Measurements from ENCODE around the gene TRPM2.

Gene TRPM2

DNA sequence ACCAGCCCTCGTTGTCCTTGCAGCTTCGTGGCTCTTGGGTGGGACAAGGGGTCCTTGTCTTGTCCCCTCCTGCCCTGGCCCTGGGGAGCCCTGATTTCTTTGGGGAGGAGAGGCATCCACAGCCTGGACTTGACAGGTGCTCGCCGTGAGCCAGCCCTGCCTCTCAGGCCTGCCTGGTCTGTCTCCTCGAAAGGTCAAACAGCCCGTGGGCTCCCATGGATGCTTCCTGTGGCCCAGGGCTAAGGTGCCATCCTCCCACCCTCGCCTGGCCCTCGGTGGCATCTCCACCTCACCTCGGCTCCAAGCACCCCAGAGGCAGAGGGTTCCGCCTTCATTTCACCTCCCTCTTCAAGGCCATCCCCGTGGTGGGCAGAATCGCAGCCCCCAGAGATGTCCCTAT lies 110.9 kb downstream of the TRPM2 start:
- H3K4me3 ChIP-seq (ENCODE audit: low read depth, low read length): no peak overlapping the region
- TF ChIP-seq, protein P1, sequence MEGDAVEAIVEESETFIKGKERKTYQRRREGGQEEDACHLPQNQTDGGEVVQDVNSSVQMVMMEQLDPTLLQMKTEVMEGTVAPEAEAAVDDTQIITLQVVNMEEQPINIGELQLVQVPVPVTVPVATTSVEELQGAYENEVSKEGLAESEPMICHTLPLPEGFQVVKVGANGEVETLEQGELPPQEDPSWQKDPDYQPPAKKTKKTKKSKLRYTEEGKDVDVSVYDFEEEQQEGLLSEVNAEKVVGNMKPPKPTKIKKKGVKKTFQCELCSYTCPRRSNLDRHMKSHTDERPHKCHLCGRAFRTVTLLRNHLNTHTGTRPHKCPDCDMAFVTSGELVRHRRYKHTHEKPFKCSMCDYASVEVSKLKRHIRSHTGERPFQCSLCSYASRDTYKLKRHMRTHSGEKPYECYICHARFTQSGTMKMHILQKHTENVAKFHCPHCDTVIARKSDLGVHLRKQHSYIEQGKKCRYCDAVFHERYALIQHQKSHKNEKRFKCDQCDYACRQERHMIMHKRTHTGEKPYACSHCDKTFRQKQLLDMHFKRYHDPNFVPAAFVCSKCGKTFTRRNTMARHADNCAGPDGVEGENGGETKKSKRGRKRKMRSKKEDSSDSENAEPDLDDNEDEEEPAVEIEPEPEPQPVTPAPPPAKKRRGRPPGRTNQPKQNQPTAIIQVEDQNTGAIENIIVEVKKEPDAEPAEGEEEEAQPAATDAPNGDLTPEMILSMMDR (IDR thresholded peaks at IDR 0.05; ENCODE audit: borderline replicate concordance, insufficient read depth, low read depth, low read length): no peak

DNA sequence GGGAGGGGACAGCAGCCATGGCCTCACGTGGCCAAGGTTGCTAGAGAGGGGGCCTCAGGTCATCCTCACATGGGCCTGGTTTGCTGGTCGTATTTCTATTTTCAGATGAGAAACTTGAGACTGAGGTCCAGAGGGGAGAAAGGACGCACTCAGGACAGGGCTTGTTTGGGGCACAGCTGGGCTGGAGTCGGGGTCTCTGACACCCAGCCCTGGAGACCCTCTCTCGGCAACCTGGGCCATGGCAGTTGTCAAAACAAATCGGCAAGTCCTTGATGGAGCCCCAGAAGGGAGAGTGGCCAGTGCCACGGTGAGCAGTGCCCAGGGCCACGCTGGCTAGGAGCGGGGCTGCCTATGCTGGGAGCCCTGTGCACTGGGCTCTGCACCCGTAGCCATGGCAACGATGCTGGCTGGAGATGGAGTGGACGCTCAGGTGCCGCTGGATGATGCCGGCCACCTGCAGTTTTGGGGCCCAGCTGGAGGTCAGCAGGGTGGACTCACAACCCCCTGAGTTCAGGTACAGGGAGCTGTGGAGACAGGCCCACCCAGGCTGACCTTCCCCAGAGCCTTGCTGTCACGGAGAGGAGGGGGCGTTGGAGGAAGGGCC lies 113.0 kb downstream of the TRPM2 start:
- TF ChIP-seq, protein P1 (IDR thresholded peaks at IDR 0.05; ENCODE audit: borderline replicate concordance, insufficient read depth, low read depth, low read length): no peak
- H3K4me3 ChIP-seq (ENCODE audit: low read depth, low read length): no peak overlapping the region

DNA sequence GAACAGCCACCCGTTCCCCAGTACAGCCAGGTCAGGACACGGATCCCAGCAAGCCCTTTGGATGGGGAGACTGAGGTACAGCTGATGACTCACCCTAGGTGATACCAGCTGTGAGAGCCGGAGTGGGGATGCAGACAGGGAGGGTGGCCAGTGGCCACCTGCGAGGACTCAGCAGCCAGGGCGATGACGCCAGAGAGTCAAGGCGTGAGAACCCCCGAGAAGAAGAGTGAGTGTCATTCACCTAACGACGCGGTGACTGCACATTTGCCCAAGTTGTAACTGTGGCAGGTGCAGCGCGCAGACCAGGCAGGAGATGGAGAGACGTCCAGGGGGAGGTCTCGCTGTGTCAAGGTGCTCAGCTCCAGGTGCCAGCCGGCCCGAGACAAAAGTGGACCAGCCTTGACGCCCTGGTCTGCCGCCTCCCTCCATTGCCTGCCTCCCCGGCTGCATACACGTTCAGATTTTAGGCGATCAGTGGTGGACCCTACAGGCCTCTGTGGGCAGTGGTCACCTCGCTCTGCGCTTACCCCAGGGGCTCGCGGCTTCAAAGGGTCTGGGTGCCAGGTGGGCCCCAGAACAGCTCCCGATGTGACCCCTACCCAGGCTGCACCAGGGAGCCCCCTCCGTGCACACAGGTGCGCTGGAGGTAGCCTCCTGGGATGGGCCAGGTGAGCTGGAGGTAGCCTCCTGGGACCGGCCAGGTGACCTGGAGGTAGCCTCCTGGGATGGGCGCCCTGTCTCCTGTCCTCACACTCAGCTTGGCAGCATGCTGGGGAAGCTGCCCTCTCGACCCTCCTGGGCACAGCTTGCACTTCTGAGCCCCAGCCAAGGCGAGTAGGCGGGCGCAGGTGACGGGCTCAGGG lies 113.8 kb downstream of the TRPM2 start:
- TF ChIP-seq, protein P1 (IDR thresholded peaks at IDR 0.05; ENCODE audit: borderline replicate concordance, insufficient read depth, low read depth, low read length): no peak
- no peak overlapping the region for H3K4me3 ChIP-seq (ENCODE audit: low read depth, low read length)

DNA sequence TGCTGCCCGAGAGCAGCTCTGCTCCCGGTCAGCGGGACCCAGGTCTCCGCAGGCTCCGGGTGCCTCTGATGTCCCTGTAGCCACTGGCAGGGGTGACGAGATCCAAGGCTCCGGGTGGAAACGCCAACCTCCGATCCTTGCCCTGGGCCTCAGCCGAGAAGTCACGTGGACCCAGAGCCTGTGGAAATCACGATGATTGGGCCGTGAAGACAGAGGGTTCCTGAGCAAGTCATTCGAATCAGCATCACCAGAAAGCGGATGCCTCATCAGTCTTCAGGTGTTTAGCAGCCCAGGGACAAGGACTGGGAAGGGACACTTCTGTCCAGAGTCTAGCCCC lies 114.4 kb downstream of the TRPM2 start:
- H3K4me3 ChIP-seq (ENCODE audit: low read depth, low read length): no peak overlapping the region
- TF ChIP-seq, protein P1 (IDR thresholded peaks at IDR 0.05; ENCODE audit: borderline replicate concordance, insufficient read depth, low read depth, low read length): no peak

DNA sequence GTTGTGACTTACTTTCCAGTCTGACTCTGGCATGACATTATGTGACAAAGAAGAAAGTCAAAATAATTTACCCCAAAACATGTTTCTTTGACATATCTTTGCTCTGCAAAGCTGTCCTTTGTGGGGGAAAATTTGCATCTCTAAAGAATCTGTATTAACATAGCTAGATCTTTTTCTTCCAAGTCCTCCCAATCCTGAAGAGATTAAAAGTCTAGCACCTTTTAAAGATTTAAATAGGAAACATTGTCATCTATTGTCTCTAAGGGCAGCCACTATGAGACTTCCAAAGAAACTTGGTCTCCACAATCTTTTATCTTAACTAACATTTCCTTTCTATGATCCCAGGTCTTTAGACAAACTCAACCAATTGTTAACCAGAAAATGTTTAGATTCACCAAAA lies 117.9 kb downstream of the TRPM2 start:
- TF ChIP-seq, protein P1 (IDR thresholded peaks at IDR 0.05; ENCODE audit: borderline replicate concordance, insufficient read depth, low read depth, low read length): no peak

DNA sequence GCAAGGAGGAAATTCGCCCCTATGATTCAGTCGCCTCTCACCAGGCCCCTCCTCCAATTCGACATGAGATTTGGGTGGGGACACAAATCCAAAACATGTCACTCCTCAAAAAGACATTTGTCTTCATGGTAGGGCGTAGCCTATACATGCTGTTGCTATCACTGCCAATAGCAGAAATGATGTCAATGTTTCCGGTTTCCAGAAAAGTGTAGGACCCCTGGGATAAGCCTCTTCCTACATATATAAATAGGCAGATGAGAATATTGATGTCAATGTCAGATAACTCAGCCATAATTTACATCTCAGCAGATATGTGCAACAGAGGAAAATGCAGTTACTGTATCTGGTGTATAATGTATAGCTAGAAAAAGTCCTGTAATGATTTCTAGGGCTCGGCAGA lies 118.6 kb downstream of the TRPM2 start:
- TF ChIP-seq, protein P1 (IDR thresholded peaks at IDR 0.05; ENCODE audit: borderline replicate concordance, insufficient read depth, low read depth, low read length): no peak
- H3K4me3 ChIP-seq (ENCODE audit: low read depth, low read length): no peak overlapping the region

More for the DNA sequence above, 117.9 kb downstream of the TRPM2 start:
- H3K4me3 ChIP-seq (ENCODE audit: low read depth, low read length): no peak overlapping the region

Data from GM12875 (cell line).